Naive thymus-derived CD4-positive, alpha-beta T cell (primary cell): ENCODE measurements around the gene ENTR1. TPM values are rescaled to one million over a fixed set of nuclear protein-coding genes. Genes with fewer than 3 reads are reported as not detected.

Experiments used
- ATAC-seq: fragments of 150-1000 bp; cut with Tn5 transposase; 2 replicates; pipeline ENCODE4 v1.10.0; 2021; ENCODE audit warnings: mild to moderate bottlenecking, moderate library complexity
- CTCF ChIA-PET: fragments of 350-600 bp; sonication (Branson Sonifier 250); formaldehyde crosslinking; loops from one replicate; lab custom pipeline; 2021; ENCODE audit warnings: antibody characterized with exemption; lab: Charles Lee
- POLR2A ChIA-PET: fragments of 350-600 bp; sonication (Branson Sonifier 250); formaldehyde crosslinking; loops from one replicate; lab custom pipeline; 2021; ENCODE audit warnings: antibody characterized with exemption, inconsistent platforms; lab: Charles Lee
- DNase-seq, 9 donors: peaks; one replicate each; pipeline versions ENCODE4 v3.0.0 to v3.0.0-alpha.2; 2020 to 2022; ENCODE audit warnings: mixed read lengths in 1 of 9
- H3K27ac ChIP-seq: one replicate; pipeline ENCODE4 v1.7.0; 2013; ENCODE audit warnings: mild to moderate bottlenecking, low read depth, low read length, moderate library complexity
- H3K27me3 ChIP-seq, 2 donors: one replicate each; pipeline ENCODE4 v1.7.0; 2013; ENCODE audit warnings: low read length in 2 of 2, mild to moderate bottlenecking in 2 of 2, moderate library complexity in 2 of 2; ENCODE audit not compliant: control insufficient read depth in 2 of 2, insufficient read depth in 2 of 2
- H3K36me3 ChIP-seq, 3 experiments: 1 replicate in 2 of 3; 2 replicates in 1 of 3; pipeline ENCODE4 v1.7.0; 2013; ENCODE audit warnings: low read length in 3 of 3, mild to moderate bottlenecking in 3 of 3, moderate library complexity in 1 of 3; ENCODE audit not compliant: insufficient read depth in 3 of 3, control insufficient read depth in 2 of 3
- H3K4me1 ChIP-seq, 2 donors: one replicate each; pipeline ENCODE4 v1.7.0; 2013; ENCODE audit warnings: low read length in 2 of 2, mild to moderate bottlenecking in 2 of 2, moderate library complexity in 1 of 2; ENCODE audit not compliant: control insufficient read depth in 2 of 2, insufficient read depth in 2 of 2
- H3K4me3 ChIP-seq: 2 replicates; pipeline ENCODE4 v1.7.0; 2013; ENCODE audit warnings: mild to moderate bottlenecking, low read length
- H3K9me3 ChIP-seq, 3 experiments: 1 replicate in 2 of 3; 2 replicates in 1 of 3; pipeline ENCODE4 v1.7.0; 2013; ENCODE audit warnings: low read length in 3 of 3; ENCODE audit not compliant: control insufficient read depth in 2 of 3
- H3K27ac Mint-ChIP-seq, 9 donors: one replicate each; pipeline ENCODE4 v1.8.0; 2020 to 2022; ENCODE audit warnings: mixed read lengths in 9 of 9, mild to moderate bottlenecking in 8 of 9, moderate library complexity in 5 of 9, inconsistent platforms in 2 of 9
- H3K27me3 Mint-ChIP-seq, 5 donors: one replicate each; pipeline ENCODE4 v1.8.0; 2021 to 2022; ENCODE audit warnings: mixed read lengths in 5 of 5, mild to moderate bottlenecking in 1 of 5
- H3K36me3 Mint-ChIP-seq, 5 donors: one replicate each; pipeline ENCODE4 v1.8.0; 2020 to 2022; ENCODE audit warnings: mixed read lengths in 5 of 5, mild to moderate bottlenecking in 3 of 5, inconsistent platforms in 1 of 5
- H3K4me1 Mint-ChIP-seq, 7 donors: one replicate each; pipeline ENCODE4 v1.8.0; 2020 to 2022; ENCODE audit warnings: mixed read lengths in 7 of 7, mild to moderate bottlenecking in 3 of 7, inconsistent platforms in 1 of 7
- H3K4me3 Mint-ChIP-seq, 10 donors: one replicate each; pipeline ENCODE4 v1.8.0; 2020 to 2022; ENCODE audit warnings: mild to moderate bottlenecking in 10 of 10, mixed read lengths in 10 of 10, moderate library complexity in 6 of 10, inconsistent platforms in 2 of 10
- H3K9me3 Mint-ChIP-seq, 11 donors: one replicate each; pipeline ENCODE4 v1.8.0; 2020 to 2022; ENCODE audit warnings: mixed read lengths in 11 of 11, mild to moderate bottlenecking in 4 of 11, inconsistent platforms in 1 of 11, moderate library complexity in 1 of 11
- intact Hi-C, 2 donors: fragments of 100-400 bp; cut with micrococcal nuclease; formaldehyde crosslinking; loops; one replicate each; pipeline ENCODE4 v1.15.1; 2023
- polyA plus RNA-seq, 2 donors: library from polyadenylated mRNA; unstranded; fragments of 300-500 nt; fragmentation: Illumina TruSeq; gene quantifications; one replicate each; pipeline ENCODE4 v1.2.3, GENCODE V29; 2021
- total RNA-seq, 6 experiments: library from RNA in 5 of 6; stranded (reverse) in 5 of 6; gene quantifications; 1 replicate in 5 of 6; 2 replicates in 1 of 6; pipeline ENCODE4 v1.2.3 and lab custom pipeline; 2021 to 2026

ENTR1 gene
- total and polyA plus RNA-seq, 7 experiments from 2014 or later = 9.2 to 89.0 (median 65.9) TPM

GRCh38 chr9:136434580-136435169 lies 24.3 kb upstream of the ENTR1 start:
- intact Hi-C loops = no loop called here
- CTCF ChIA-PET = interaction anchor here (0.6 kb wide), 1 partner anchor 20 kb away, joined by 3 read pairs; no protein-coding TSS in a partner anchor
- peaks cover 15% of the 10 kb centered on the region in 2 donors for H3K4me1 ChIP-seq
- H3K9me3 ChIP-seq = no peaks in the 10 kb centered on the region
- H3K36me3 ChIP-seq = peaks cover 0 to 41% (median under 1%) of the 10 kb centered on the region in 3 experiments
- Mint-ChIP-seq H3K4me1 (peaks cover 20 to 28% (median 24%) of the 10 kb centered on the region in 7 donors), H3K27me3 (no peaks in the 10 kb centered on the region), H3K4me3 (no peak overlapping the region), H3K9me3 (no peaks in the 10 kb centered on the region), H3K27ac (no peak overlapping the region), H3K36me3 (peaks cover 0 to 3% (median 0%) of the 10 kb centered on the region in 5 donors)
- DNase-seq = no peak
- ATAC-seq = no peak
- no peak overlapping the region for H3K27ac ChIP-seq
- POLR2A ChIA-PET = interaction anchor here (1.2 kb wide), 1 partner anchor 11 kb away, joined by 3 read pairs; no protein-coding TSS in a partner anchor
- no peak overlapping the region for H3K4me3 ChIP-seq
- no peaks in the 10 kb centered on the region for H3K27me3 ChIP-seq

- CTCF ChIA-PET = no interaction called here
- Histone ChIP-seq H3K4me1 (peaks cover 15% of the 10 kb centered on the region in 2 donors), H3K27me3 (no peaks in the 10 kb centered on the region), H3K4me3 (no peak overlapping the region), H3K27ac (no peak overlapping the region), H3K36me3 (peaks cover 0 to 47% (median 4%) of the 10 kb centered on the region in 3 experiments), H3K9me3 (no peaks in the 10 kb centered on the region)
- POLR2A ChIA-PET = no interaction called here
- intact Hi-C loops = no loop called here
- no peaks in the 10 kb centered on the region for H3K27me3 Mint-ChIP-seq
- ATAC-seq = no peak
- H3K9me3 Mint-ChIP-seq = no peaks in the 10 kb centered on the region
- DNase-seq = no peak
- peaks cover 20 to 28% (median 24%) of the 10 kb centered on the region in 7 donors for H3K4me1 Mint-ChIP-seq
- no peak overlapping the region for H3K4me3 Mint-ChIP-seq
- H3K27ac Mint-ChIP-seq = no peak overlapping the region
- peaks cover 0 to 3% (median 0%) of the 10 kb centered on the region in 5 donors for H3K36me3 Mint-ChIP-seq
These were observed 23.6 kb upstream of the ENTR1 start for GRCh38 chr9:136433849-136434579.

DNA sequence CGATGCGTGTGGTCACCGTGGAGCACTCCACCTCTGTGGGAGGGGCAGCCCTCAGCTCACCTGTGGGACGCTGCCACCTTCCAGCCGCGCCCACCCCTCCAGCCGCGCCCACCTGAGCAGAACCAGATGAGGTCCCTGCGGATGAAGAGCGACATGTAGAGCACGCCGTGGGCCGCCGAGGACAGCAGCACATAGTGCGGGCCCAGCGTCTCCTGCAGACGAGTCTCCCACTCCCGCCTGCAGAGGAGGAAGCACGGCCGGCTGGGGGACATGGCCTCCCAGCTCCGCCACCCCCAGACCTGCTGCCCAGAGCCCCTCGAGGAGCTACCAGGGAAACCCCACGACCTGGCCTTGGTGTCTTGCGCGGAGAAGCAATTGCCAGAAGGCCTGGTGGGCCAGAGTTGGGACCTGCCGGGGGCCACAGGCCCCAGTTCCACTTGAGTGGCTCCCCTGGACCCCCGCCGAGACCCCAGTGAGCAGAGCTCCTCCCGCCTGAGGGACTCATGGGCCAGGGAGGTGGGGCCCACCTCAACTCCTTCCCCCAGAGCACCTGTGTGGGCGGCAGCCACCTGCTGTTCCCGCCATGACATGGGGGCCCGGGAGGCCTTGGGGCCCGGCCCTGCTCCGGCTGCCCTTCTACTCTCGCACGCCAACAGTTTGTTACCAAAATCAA lies 22.8 kb upstream of the ENTR1 start:
- Histone ChIP-seq H3K4me3 (no peak overlapping the region), H3K9me3 (no peaks in the 10 kb centered on the region), H3K4me1 (peaks cover 12 to 14% of the 10 kb centered on the region in 2 donors), H3K27me3 (no peaks in the 10 kb centered on the region), H3K36me3 (peaks cover 0 to 50% (median 4%) of the 10 kb centered on the region in 3 experiments), H3K27ac (no peak overlapping the region)
- H3K27ac Mint-ChIP-seq = no peak overlapping the region
- intact Hi-C loops = no loop called here
- H3K4me1 Mint-ChIP-seq = peaks cover 19 to 25% (median 21%) of the 10 kb centered on the region in 7 donors
- DNase-seq (no peak), ATAC-seq (no peak)
- POLR2A ChIA-PET = no interaction called here
- CTCF ChIA-PET = no interaction called here
- no peak overlapping the region for H3K4me3 Mint-ChIP-seq
- peaks cover 0 to 4% (median 0%) of the 10 kb centered on the region in 5 donors for H3K36me3 Mint-ChIP-seq
- H3K9me3 Mint-ChIP-seq = no peaks in the 10 kb centered on the region
- no peaks in the 10 kb centered on the region for H3K27me3 Mint-ChIP-seq

GRCh38 chr9:136432591-136432990 lies 22.2 kb upstream of the ENTR1 start:
- no peaks in the 10 kb centered on the region for H3K27me3 Mint-ChIP-seq
- no peak for ATAC-seq
- H3K27me3 ChIP-seq = no peaks in the 10 kb centered on the region
- peaks cover 13 to 19% (median 16%) of the 10 kb centered on the region in 7 donors for H3K4me1 Mint-ChIP-seq
- no peak overlapping the region for H3K4me3 Mint-ChIP-seq
- ChIA-PET POLR2A (no interaction called here), CTCF (no interaction called here)
- no peak overlapping the region for H3K4me3 ChIP-seq
- peaks cover 0 to 50% (median 4%) of the 10 kb centered on the region in 3 experiments for H3K36me3 ChIP-seq
- no peaks in the 10 kb centered on the region for H3K9me3 Mint-ChIP-seq
- H3K36me3 Mint-ChIP-seq = peaks cover 0 to 2% (median 0%) of the 10 kb centered on the region in 5 donors
- H3K4me1 ChIP-seq = peaks cover 7 to 8% of the 10 kb centered on the region in 2 donors
- no peak overlapping the region for H3K27ac ChIP-seq
- no peak for DNase-seq
- intact Hi-C loops = no loop called here
- H3K9me3 ChIP-seq = no peaks in the 10 kb centered on the region
- H3K27ac Mint-ChIP-seq = no peak overlapping the region

DNA sequence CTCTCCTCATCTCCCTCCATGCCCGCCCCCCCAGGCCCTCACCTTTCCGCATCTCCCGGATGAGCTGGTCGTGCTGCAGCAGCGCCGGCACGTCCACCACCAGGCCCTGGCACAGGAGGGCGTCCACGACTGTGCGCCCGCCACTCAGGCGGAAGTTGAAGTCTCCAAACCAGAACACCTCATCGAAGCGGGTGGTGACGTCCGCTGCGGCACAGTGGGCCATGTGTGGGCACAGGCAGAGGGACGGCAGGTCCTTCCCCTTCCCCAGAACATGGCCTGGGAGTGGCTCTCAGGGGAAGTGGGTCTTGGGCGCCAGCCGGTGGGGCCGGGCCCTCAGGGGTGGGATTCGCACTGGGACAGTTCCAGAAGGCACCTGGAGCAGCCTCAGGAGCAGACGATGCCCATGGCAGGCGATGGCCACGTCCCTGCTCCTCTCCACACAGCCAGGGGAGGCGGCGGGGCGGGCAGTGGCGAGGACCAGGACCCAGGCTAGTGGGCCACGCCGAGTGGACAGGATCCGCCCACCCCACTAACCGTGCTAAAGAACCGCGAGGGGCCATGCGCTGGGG lies 21.5 kb upstream of the ENTR1 start:
- ChIA-PET CTCF (no interaction called here), POLR2A (no interaction called here)
- ATAC-seq (no peak), DNase-seq (no peak)
- intact Hi-C loops = no loop called here
- Mint-ChIP-seq H3K27me3 (no peaks in the 10 kb centered on the region), H3K4me1 (peaks cover 6 to 12% (median 10%) of the 10 kb centered on the region in 7 donors), H3K27ac (no peak overlapping the region), H3K9me3 (no peaks in the 10 kb centered on the region), H3K36me3 (peaks cover 0 to 2% (median 0%) of the 10 kb centered on the region in 5 donors), H3K4me3 (no peak overlapping the region)
- H3K27me3 ChIP-seq = no peaks in the 10 kb centered on the region
- H3K4me3 ChIP-seq = no peak overlapping the region
- peaks cover 0 to 50% (median 4%) of the 10 kb centered on the region in 3 experiments for H3K36me3 ChIP-seq
- H3K4me1 ChIP-seq = peaks cover 0 to 1% of the 10 kb centered on the region in 2 donors
- no peak overlapping the region for H3K27ac ChIP-seq
- no peaks in the 10 kb centered on the region for H3K9me3 ChIP-seq

- H3K27ac Mint-ChIP-seq = no peak overlapping the region
- Histone ChIP-seq H3K4me1 (no peaks in the 10 kb centered on the region), H3K9me3 (no peaks in the 10 kb centered on the region), H3K27ac (no peak overlapping the region), H3K4me3 (no peak overlapping the region), H3K36me3 (peaks cover 0 to 45% (median 4%) of the 10 kb centered on the region in 3 experiments), H3K27me3 (no peaks in the 10 kb centered on the region)
- ChIA-PET CTCF (no interaction called here), POLR2A (no interaction called here)
- H3K27me3 Mint-ChIP-seq = no peaks in the 10 kb centered on the region
- peaks cover 0 to 4% (median under 1%) of the 10 kb centered on the region in 7 donors for H3K4me1 Mint-ChIP-seq
- H3K9me3 Mint-ChIP-seq = no peaks in the 10 kb centered on the region
- intact Hi-C loops = no loop called here
- H3K4me3 Mint-ChIP-seq = no peak overlapping the region
- ATAC-seq (no peak), DNase-seq (no peak)
- peaks cover 0 to 2% (median 0%) of the 10 kb centered on the region in 5 donors for H3K36me3 Mint-ChIP-seq
These were observed 20.3 kb upstream of the ENTR1 start for GRCh38 chr9:136430588-136431234.
